ENCODE results near the gene RIN3. TPM values are rescaled to one million over a fixed set of nuclear protein-coding genes. Genes with fewer than 3 reads are reported as not detected.

RIN3 gene
- total RNA-seq, 1 experiment from 2014 or later: 1.5 TPM

- Mint-ChIP-seq H3K9me3 (no peaks in the 10 kb centered on the region), H3K27me3 (ENCODE audit: low read depth) (0 out of 2 replicates have a peak, but pooled peaks cover 2% of the 10 kb centered on the region), H3K4me3 (no peak overlapping the region), H3K27ac (no peak overlapping the region), H3K4me1 (peaks cover 0 to 6% of the 10 kb centered on the region in 2 experiments; a peak in 1 of 4 replicates), H3K36me3 (ENCODE audit: insufficient read depth in 1 of 3, low read depth in 3 of 3) (no peaks in the 10 kb centered on the region; a peak in 1 of 7 replicates)
- H3K4me2 ChIP-seq (ENCODE audit: insufficient read depth, insufficient read length, low read length): no peak overlapping the region
- no peak overlapping the region for H2AK5ac ChIP-seq (ENCODE audit: insufficient read length, low read length)
- no peaks in the 10 kb centered on the region for H3K9me3 ChIP-seq (ENCODE audit: control insufficient read depth, low read depth, low read length)
- no peak overlapping the region for H2BK120ac ChIP-seq (ENCODE audit: low read depth, low read length, poor library complexity, severe bottlenecking)
- no peak overlapping the region for H2BK12ac ChIP-seq (ENCODE audit: insufficient read length, low read depth, low read length)
- no peak for DNase-seq
- H3T11ph ChIP-seq (ENCODE audit: low read length): no peak overlapping the region
- TF ChIP-seq CTCF (conservative IDR thresholded peaks at IDR 0.05): no peak
- no peak overlapping the region for H3K27ac ChIP-seq (ENCODE audit: insufficient read length, low read depth, low read length)
- H3K27me3 ChIP-seq (ENCODE audit: insufficient read depth, low read length): no peaks in the 10 kb centered on the region
- H4K91ac ChIP-seq (ENCODE audit: insufficient read length, low read depth, low read length): no peak overlapping the region
- H3K4ac ChIP-seq (ENCODE audit: low read depth, low read length): no peak overlapping the region
- H2BK15ac ChIP-seq (ENCODE audit: low read depth, low read length): no peak overlapping the region
- no CpG with 5 or more reads among the region's 26 CpGs for WGBS (ENCODE audit: extremely low coverage, insufficient read length, low lambda C conversion rate)
- H4K5ac ChIP-seq (ENCODE audit: insufficient read length, low read depth, low read length): no peak overlapping the region
- H2BK20ac ChIP-seq (ENCODE audit: low read depth, low read length, poor library complexity, severe bottlenecking): no peak overlapping the region
- no peak overlapping the region for H3K56ac ChIP-seq (ENCODE audit: insufficient read length, low read depth, low read length)
- no peaks in the 10 kb centered on the region for H3K79me2 ChIP-seq (ENCODE audit: insufficient read depth, low read length)
- H3K9ac ChIP-seq (ENCODE audit: extremely low read depth, insufficient read length, low read length): no peak overlapping the region
- no peaks in the 10 kb centered on the region for H3K79me1 ChIP-seq (ENCODE audit: insufficient read depth, low read depth, low read length, poor library complexity, severe bottlenecking)
- H2AFZ ChIP-seq (ENCODE audit: low read length): no peak overlapping the region
- H2BK5ac ChIP-seq (ENCODE audit: insufficient read length, low read length): no peak overlapping the region
- no peak overlapping the region for H4K8ac ChIP-seq (replicated peaks; ENCODE audit: insufficient read length, low read depth, low read length)
- no peaks in the 10 kb centered on the region for H3K4me1 ChIP-seq (ENCODE audit: insufficient read depth, low read length)
- no peaks in the 10 kb centered on the region for H4K20me1 ChIP-seq (ENCODE audit: control insufficient read depth, insufficient read depth, insufficient read length)
- H3K23ac ChIP-seq (ENCODE audit: insufficient read length, low read depth, low read length): no peak overlapping the region
- no peaks in the 10 kb centered on the region for H3K23me2 ChIP-seq (ENCODE audit: insufficient read length, low read depth, low read length, poor library complexity, severe bottlenecking)
- peak overlapping the region; percentile 46; the same call in 1 of the 2 replicates for H3K14ac ChIP-seq (ENCODE audit: insufficient read depth, low read length)
- H3K18ac ChIP-seq (ENCODE audit: insufficient read length, low read depth, low read length): no peak overlapping the region
These were observed 139.0 kb downstream of the RIN3 start for GRCh38 chr14:92652413-92653151.
